SK-N-SH (cell line): ENCODE measurements around the gene EFNB1. TPM values are rescaled to one million over a fixed set of nuclear protein-coding genes. Genes with fewer than 3 reads are reported as not detected.

Experiments
- CTCF ChIA-PET: fragments of 300-600, 350-600 bp; formaldehyde crosslinking; extraction: SDS; loops from one replicate; lab custom pipeline; 2021; lab: Yijun Ruan, JAX
- POLR2A ChIA-PET: fragments of 350-600 bp; sonication (Branson Sonifier 250); formaldehyde crosslinking; extraction: SDS; loops from one replicate; lab custom pipeline; 2020; ENCODE audit warnings: antibody characterized with exemption, inconsistent platforms; lab: Yijun Ruan, JAX
- DNase-seq: peaks from one replicate; pipeline ENCODE4 v3.0.0; 2012
- H2AFZ ChIP-seq: fragments of 200-600 bp; sonication (generic); 2 replicates; pipeline ENCODE4 v1.8.1; 2016; ENCODE audit warnings: antibody characterized with exemption, mild to moderate bottlenecking, low read depth
- H3F3A ChIP-seq: fragments of 200-600 bp; sonication (generic); replicated peaks from 2 replicates; pipeline ENCODE3; 2016; ENCODE audit warnings: antibody characterized with exemption, mild to moderate bottlenecking; ENCODE audit not compliant: insufficient read depth
- H3K27ac ChIP-seq, 2 experiments: fragments of 200-500 bp in 1 of 2; fragments of 200-600 bp in 1 of 2; sonication (Bioruptor generic) in 1 of 2; sonication (generic), shearing (Covaris generic) in 1 of 2; 2 replicates each; pipeline versions ENCODE4 v1.5.1 to v1.6.1; 2014 to 2016; ENCODE audit warnings: low read depth in 2 of 2, inconsistent platforms in 1 of 2, low read length in 1 of 2, mild to moderate bottlenecking in 1 of 2, mixed read lengths in 1 of 2
- H3K27me3 ChIP-seq: fragments of 200-600 bp; sonication (generic), shearing (Covaris generic); 2 replicates; pipeline ENCODE4 v1.6.1; 2016; ENCODE audit warnings: mixed run types; ENCODE audit not compliant: insufficient read depth
- H3K36me3 ChIP-seq, 2 experiments: fragments of 200-500 bp in 1 of 2; fragments of 200-600 bp in 1 of 2; sonication (Bioruptor generic) in 1 of 2; sonication (generic) in 1 of 2; replicated peaks in 1 of 2; 2 replicates each; pipeline versions ENCODE3 to v1.5.1; 2014 to 2016; ENCODE audit warnings: low read length in 1 of 2, mild to moderate bottlenecking in 1 of 2; ENCODE audit not compliant: insufficient read depth in 2 of 2, control insufficient read depth in 1 of 2
- H3K4me1 ChIP-seq, 2 experiments: fragments of 200-500 bp in 1 of 2; fragments of 200-600 bp in 1 of 2; sonication (Bioruptor generic) in 1 of 2; sonication (generic), shearing (Covaris generic) in 1 of 2; 2 replicates each; pipeline versions ENCODE4 v1.5.1 to v1.6.1; 2014 to 2016; ENCODE audit warnings: low read depth in 1 of 2, low read length in 1 of 2, mixed run types in 1 of 2; ENCODE audit not compliant: insufficient read depth in 2 of 2, control insufficient read depth in 1 of 2
- H3K4me2 ChIP-seq: fragments of 200-600 bp; sonication (generic), shearing (Covaris generic); 2 replicates; pipeline ENCODE4 v1.6.1; 2017; ENCODE audit warnings: mixed run types
- H3K4me3 ChIP-seq, 2 experiments: fragments of 200-500 bp in 1 of 2; fragments of 200-600 bp in 1 of 2; sonication (Bioruptor generic) in 1 of 2; sonication (generic), shearing (Covaris generic) in 1 of 2; 2 replicates each; pipeline versions ENCODE4 v1.5.1 to v1.8.1; 2014 to 2016; ENCODE audit warnings: low read depth in 2 of 2, inconsistent platforms in 1 of 2, low read length in 1 of 2, mild to moderate bottlenecking in 1 of 2, mixed read lengths in 1 of 2, moderate library complexity in 1 of 2
- H3K79me2 ChIP-seq: fragments of 200-600 bp; sonication (generic); 2 replicates; pipeline ENCODE4 v1.8.1; 2017; ENCODE audit warnings: mild to moderate bottlenecking; ENCODE audit not compliant: insufficient read depth
- H3K9ac ChIP-seq: fragments of 200-600 bp; sonication (generic); 2 replicates; pipeline ENCODE4 v1.6.1; 2017; ENCODE audit warnings: mixed run types
- H3K9me2 ChIP-seq: fragments of 200-600 bp; sonication (generic); 2 replicates; pipeline ENCODE4 v1.6.1; 2017; ENCODE audit warnings: mixed run types
- H3K9me3 ChIP-seq: fragments of 200-600 bp; sonication (generic); 2 replicates; pipeline ENCODE4 v1.6.1; 2017; ENCODE audit warnings: mixed run types, mild to moderate bottlenecking, moderate library complexity
- H4K20me1 ChIP-seq: fragments of 200-600 bp; sonication (generic); 2 replicates; pipeline ENCODE4 v1.6.1; 2017; ENCODE audit warnings: mild to moderate bottlenecking, mixed run types; ENCODE audit not compliant: insufficient read depth
- ELF1 ChIP-seq: IDR thresholded peaks from 2 replicates; pipeline ENCODE4 v1.4.0; 2012
- FOSL2 ChIP-seq: IDR thresholded peaks from 2 replicates; pipeline ENCODE4 v1.4.0; 2012; ENCODE audit warnings: low read depth, mild to moderate bottlenecking, moderate library complexity, borderline replicate concordance
- GATA2 ChIP-seq: sonication (generic); formaldehyde crosslinking; IDR thresholded peaks from 2 replicates; pipeline ENCODE4 v1.5.0; 2020; ENCODE audit warnings: mild to moderate bottlenecking, missing genetic modification reagents
- IRF3 ChIP-seq: fragments of 150-350 bp; IDR thresholded peaks from 2 replicates; pipeline ENCODE4 v1.6.1; 2016; ENCODE audit warnings: mild to moderate bottlenecking, low read depth, low read length
- MAX ChIP-seq: IDR thresholded peaks from 2 replicates; pipeline ENCODE4 v1.4.0; 2012; ENCODE audit warnings: low read depth
- NFIC ChIP-seq: IDR thresholded peaks from 2 replicates; pipeline ENCODE4 v1.4.0; 2012; ENCODE audit warnings: borderline replicate concordance
- POLR2AphosphoS5 ChIP-seq: IDR thresholded peaks from 2 replicates; pipeline ENCODE4 v1.6.1; 2012; ENCODE audit warnings: low read depth, low read length
- RCOR1 ChIP-seq: fragments of 150-350 bp; IDR thresholded peaks from 2 replicates; pipeline ENCODE4 v1.6.1; 2017; ENCODE audit warnings: antibody characterized with exemption, low read length
- REST ChIP-seq: IDR thresholded peaks from 2 replicates; pipeline ENCODE4 v1.6.1; 2012; ENCODE audit warnings: mild to moderate bottlenecking, low read depth, low read length, moderate library complexity
- TAF1 ChIP-seq: IDR thresholded peaks from 2 replicates; pipeline ENCODE4 v1.6.1; 2012; ENCODE audit warnings: low read depth, mild to moderate bottlenecking, low read length, moderate library complexity, borderline replicate concordance
- USF2 ChIP-seq: fragments of 150-350 bp; IDR thresholded peaks from 2 replicates; pipeline ENCODE4 v1.6.1; 2017; ENCODE audit warnings: antibody characterized with exemption, low read length, low read depth, borderline replicate concordance
- YY1 ChIP-seq: IDR thresholded peaks from 2 replicates; pipeline ENCODE4 v1.4.0; 2012; ENCODE audit warnings: low read depth, mild to moderate bottlenecking
- ZBTB33 ChIP-seq: IDR thresholded peaks from 2 replicates; pipeline ENCODE4 v1.4.0; 2012; ENCODE audit warnings: low read depth, borderline replicate concordance
- WGBS: methylation state at CpG from one replicate; pipeline ENCODE4 v1.1.6; 2017; ENCODE audit warnings: low lambda C conversion rate; 5-methylcytosine and 5-hydroxymethylcytosine counted together
- polyA plus RNA-seq, 3 experiments: library from polyadenylated mRNA; depleted of rRNA; stranded (reverse); fragments of >200 nt; gene quantifications; 2 replicates each; pipeline ENCODE4 v1.2.3, GENCODE V29; 2012

Gene EFNB1
- polyA plus RNA-seq, 1 of the 3 experiments (the other 2 are of a cell fraction), result 8.4 TPM

- no peak for DNase-seq
- POLR2A ChIA-PET, result no interaction called here
- Histone ChIP-seq H2AFZ (no peak overlapping the region), H3K36me3 (no peaks in the 10 kb centered on the region), H3K4me2 (no peak overlapping the region), H3K4me1 (no peaks in the 10 kb centered on the region), H3F3A (no peaks in the 10 kb centered on the region), H3K9me2 (no peaks in the 10 kb centered on the region), H3K27ac (no peak overlapping the region), H3K9ac (no peak overlapping the region), H3K27me3 (no peaks in the 10 kb centered on the region; the same call in 1 of the 2 replicates), H3K4me3 (no peak overlapping the region), H3K9me3 (no peaks in the 10 kb centered on the region), H3K79me2 (no peaks in the 10 kb centered on the region), H4K20me1 (no peaks in the 10 kb centered on the region)
- CTCF ChIA-PET, result no interaction called here
- TF ChIP-seq USF2, result no peak
- TF ChIP-seq TAF1, result no peak
- TF ChIP-seq ELF1, result no peak
- TF ChIP-seq RCOR1, result no peak
- TF ChIP-seq GATA2 (CRISPR knock-in tag), result no peak
- no peak for TF ChIP-seq REST
- TF ChIP-seq YY1, result no peak
- no peak for TF ChIP-seq NFIC
- no peak for TF ChIP-seq MAX
- 0% methylated on average over 1 of the region's 1 CpG for WGBS
Observed at GRCh38 chrX:68792083-68792482, 36.7 kb upstream of the EFNB1 start.

GRCh38 chrX:68794461-68794860 lies 34.4 kb upstream of the EFNB1 start:
- Histone ChIP-seq H3F3A (no peaks in the 10 kb centered on the region), H3K4me3 (no peak overlapping the region), H3K9ac (no peak overlapping the region), H3K27ac (no peak overlapping the region), H3K9me2 (no peaks in the 10 kb centered on the region), H3K27me3 (no peaks in the 10 kb centered on the region; the same call in 1 of the 2 replicates), H2AFZ (no peak overlapping the region), H4K20me1 (no peaks in the 10 kb centered on the region), H3K36me3 (no peaks in the 10 kb centered on the region), H3K4me2 (no peak overlapping the region), H3K4me1 (no peaks in the 10 kb centered on the region), H3K9me3 (no peaks in the 10 kb centered on the region), H3K79me2 (no peaks in the 10 kb centered on the region)
- TF ChIP-seq ZBTB33 (no peak), POLR2AphosphoS5 (no peak), FOSL2 (no peak), RCOR1 (no peak), IRF3 (no peak), ELF1 (no peak)
- no peak for DNase-seq
- 7% methylated on average over 4 of the region's 4 CpGs for WGBS
- ChIA-PET CTCF (interaction anchor here (0.6 to 1.2 kb wide), 2 partner anchors 33 to 45 kb away, joined by 3 read pairs; no protein-coding TSS in a partner anchor), POLR2A (no interaction called here)
